Activated naive CD4-positive, alpha-beta T cell treated with anti-CD3 and anti-CD28 coated beads, Interleukin-2, amount 50 U/mL, for 16 hours (primary cell): Measurements from ENCODE around the gene LZTS2.

ENCODE experiments used
- DNase-seq: peaks from one replicate; pipeline ENCODE4 v3.0.0-alpha.2; 2020

LZTS2 gene

GRCh38 chr10:101056365-101057151, 57.0 kb downstream of the LZTS2 start:
- no peak for DNase-seq
